ENCODE results near the gene EPX. TPM values are rescaled to one million over a fixed set of nuclear protein-coding genes. Genes with fewer than 3 reads are reported as not detected.
"Not testable (repeated sequence)": the region's sequence is repeated elsewhere in the genome, so short reads cannot be mapped to it uniquely, and the experiment has no call there.

EPX gene
- under 1 TPM in 1 of 5 donors, not detected in 4; 0.13 TPM for total RNA-seq
- not detected for total RNA-seq (2013)
- 0 to 0.57 (median 0) reads per million in 29 experiments for total RNA-seq

- ChIA-PET POLR2A (no interaction called here), CTCF (no interaction called here)
- Histone ChIP-seq H3K9me3 (no peaks in the 10 kb centered on the region), H3K4me1 (ENCODE audit: control insufficient read depth in 1 of 2, extremely low read depth in 1 of 2, insufficient read depth in 2 of 2, low read length in 2 of 2) (no peaks in the 10 kb centered on the region), H3K27ac (ENCODE audit: low read length) (no peak within 1 kb of the TSS), H3K27me3 (replicated peaks in 1 of 2; ENCODE audit: control insufficient read depth in 2 of 2, extremely low read depth in 1 of 2, insufficient read depth in 2 of 2, low read length in 1 of 2) (peaks cover 0 to 49% of the 10 kb centered on the region in 2 experiments), H3K4me3 (ENCODE audit: control insufficient read depth in 1 of 2, extremely low read depth in 1 of 2, low read length in 1 of 2) (no peak within 1 kb of the TSS), H3K36me3 (ENCODE audit: control insufficient read depth in 2 of 2, extremely low read depth in 1 of 2, insufficient read depth in 1 of 2, low read length in 1 of 2) (no peaks in the 10 kb centered on the region)
- DNase-seq (no peak), ATAC-seq (replicated peaks in 1 of 4) (no peak)
- Mint-ChIP-seq H3K27me3 (peaks cover 24 to 35% of the 10 kb centered on the region in 2 donors), H3K4me3 (no peak within 1 kb of the TSS), H3K4me1 (peaks cover 0 to 6% (median 0%) of the 10 kb centered on the region in 3 donors), H3K36me3 (no peaks in the 10 kb centered on the region), H3K27ac (no peak within 1 kb of the TSS), H3K9me3 (no peaks in the 10 kb centered on the region)
- 56% methylated on average over 5 of the region's 6 CpGs for WGBS (ENCODE audit: insufficient coverage)
These were observed at the start of gene EPX for GRCh38 chr17:58192612-58193011. EPX (plus strand) TSS chr17:58192726; CDS start chr17:58192847, 121 bp downstream.

- H3K27me3 ChIP-seq (replicated peaks in 1 of 2; ENCODE audit: control insufficient read depth in 2 of 2, extremely low read depth in 1 of 2, insufficient read depth in 2 of 2, low read length in 1 of 2); H3K36me3 ChIP-seq (ENCODE audit: control insufficient read depth in 2 of 2, extremely low read depth in 1 of 2, insufficient read depth in 1 of 2, low read length in 1 of 2); DNase-seq; ATAC-seq (replicated peaks in 1 of 4); H3K4me1 Mint-ChIP-seq; H3K27ac Mint-ChIP-seq; POLR2A ChIA-PET; H3K27ac ChIP-seq (ENCODE audit: low read length); H3K9me3 ChIP-seq; H3K4me3 ChIP-seq (ENCODE audit: control insufficient read depth in 1 of 2, extremely low read depth in 1 of 2, low read length in 1 of 2); CTCF ChIA-PET; H3K4me1 ChIP-seq (ENCODE audit: control insufficient read depth in 1 of 2, extremely low read depth in 1 of 2, insufficient read depth in 2 of 2, low read length in 2 of 2); H3K27me3 Mint-ChIP-seq; H3K4me3 Mint-ChIP-seq: not testable (repeated sequence)
- WGBS (ENCODE audit: insufficient coverage), result no CpG with 5 or more reads among the region's 4 CpGs
- H3K36me3 Mint-ChIP-seq, result peaks cover 28% of the 10 kb centered on the region
- H3K9me3 Mint-ChIP-seq, result peaks cover 25 to 42% (median 29%) of the 10 kb centered on the region in 3 donors
These were observed 49.2 kb upstream of the EPX start for GRCh38 chr17:58143335-58143734.

- peaks cover 25 to 46% (median 29%) of the 10 kb centered on the region in 3 donors for H3K9me3 Mint-ChIP-seq
- DNase-seq, result no peak
- POLR2A ChIA-PET, result no interaction called here
- Histone ChIP-seq H3K4me1 (ENCODE audit: control insufficient read depth in 1 of 2, extremely low read depth in 1 of 2, insufficient read depth in 2 of 2, low read length in 2 of 2) (no peaks in the 10 kb centered on the region), H3K27ac (ENCODE audit: low read length) (no peak overlapping the region), H3K36me3 (ENCODE audit: control insufficient read depth in 2 of 2, extremely low read depth in 1 of 2, insufficient read depth in 1 of 2, low read length in 1 of 2) (no peaks in the 10 kb centered on the region), H3K9me3 (peaks cover 2% of the 10 kb centered on the region), H3K4me3 (ENCODE audit: control insufficient read depth in 1 of 2, extremely low read depth in 1 of 2, low read length in 1 of 2) (no peak overlapping the region), H3K27me3 (replicated peaks in 1 of 2; ENCODE audit: control insufficient read depth in 2 of 2, extremely low read depth in 1 of 2, insufficient read depth in 2 of 2, low read length in 1 of 2) (no peaks in the 10 kb centered on the region)
- H3K36me3 Mint-ChIP-seq, result peaks cover 38% of the 10 kb centered on the region
- no peaks in the 10 kb centered on the region for H3K27me3 Mint-ChIP-seq
- H3K27ac Mint-ChIP-seq, result no peak overlapping the region
- peaks cover 6 to 17% (median 16%) of the 10 kb centered on the region in 3 donors for H3K4me1 Mint-ChIP-seq
- CTCF ChIA-PET, result no interaction called here
- no peak overlapping the region for H3K4me3 Mint-ChIP-seq
- ATAC-seq (replicated peaks in 1 of 4), result no peak
- WGBS (ENCODE audit: insufficient coverage), result no CpG with 5 or more reads among the region's 1 CpG
These were observed 47.7 kb upstream of the EPX start for GRCh38 chr17:58144801-58145200.

- H3K9me3 Mint-ChIP-seq, result peaks cover 25 to 46% (median 29%) of the 10 kb centered on the region in 3 donors
- peaks cover 29 to 44% (median 39%) of the 10 kb centered on the region in 3 donors for H3K4me1 Mint-ChIP-seq
- peak within 1 kb of the TSS in 1 of 2 donors; percentile 13 for H3K27ac Mint-ChIP-seq
- Histone ChIP-seq H3K27me3 (replicated peaks in 1 of 2; ENCODE audit: control insufficient read depth in 2 of 2, extremely low read depth in 1 of 2, insufficient read depth in 2 of 2, low read length in 1 of 2) (no peaks in the 10 kb centered on the region), H3K4me3 (ENCODE audit: control insufficient read depth in 1 of 2, extremely low read depth in 1 of 2, low read length in 1 of 2) (no peak within 1 kb of the TSS), H3K36me3 (ENCODE audit: control insufficient read depth in 2 of 2, extremely low read depth in 1 of 2, insufficient read depth in 1 of 2, low read length in 1 of 2) (no peaks in the 10 kb centered on the region), H3K4me1 (ENCODE audit: control insufficient read depth in 1 of 2, extremely low read depth in 1 of 2, insufficient read depth in 2 of 2, low read length in 2 of 2) (peaks cover 16 to 20% of the 10 kb centered on the region in 2 experiments), H3K9me3 (peaks cover 2% of the 10 kb centered on the region), H3K27ac (ENCODE audit: low read length) (no peak within 1 kb of the TSS)
- H3K36me3 Mint-ChIP-seq, result peaks cover 41% of the 10 kb centered on the region
- ATAC-seq (replicated peaks in 1 of 4), result no peak
- POLR2A ChIA-PET, result no interaction called here
- 80% methylated on average over 1 of the region's 1 CpG for WGBS (ENCODE audit: insufficient coverage)
- H3K27me3 Mint-ChIP-seq, result no peaks in the 10 kb centered on the region
- CTCF ChIA-PET, result interaction anchor here in 1 of 2 donors (1.1 kb wide), 1 partner anchor 25 kb away, joined by 3 read pairs; no protein-coding TSS in a partner anchor
- no peak for DNase-seq
- H3K4me3 Mint-ChIP-seq, result no peak within 1 kb of the TSS
These were observed 44.5 kb upstream of the EPX start, which contains the start of gene OR4D1 for GRCh38 chr17:58147930-58148434. OR4D1 (plus strand) TSS chr17:58148384; CDS start chr17:58155154, 6,770 bp downstream.

GRCh38 chr17:58148609-58149008, 43.9 kb upstream of the EPX start:
- Histone ChIP-seq H3K27ac (ENCODE audit: low read length) (no peak overlapping the region), H3K27me3 (replicated peaks in 1 of 2; ENCODE audit: control insufficient read depth in 2 of 2, extremely low read depth in 1 of 2, insufficient read depth in 2 of 2, low read length in 1 of 2) (no peaks in the 10 kb centered on the region), H3K4me3 (ENCODE audit: control insufficient read depth in 1 of 2, extremely low read depth in 1 of 2, low read length in 1 of 2) (no peak overlapping the region), H3K36me3 (ENCODE audit: control insufficient read depth in 2 of 2, extremely low read depth in 1 of 2, insufficient read depth in 1 of 2, low read length in 1 of 2) (no peaks in the 10 kb centered on the region), H3K4me1 (ENCODE audit: control insufficient read depth in 1 of 2, extremely low read depth in 1 of 2, insufficient read depth in 2 of 2, low read length in 2 of 2) (peaks cover 22 to 26% of the 10 kb centered on the region in 2 experiments), H3K9me3 (peaks cover 2% of the 10 kb centered on the region)
- no peak overlapping the region for H3K4me3 Mint-ChIP-seq
- peaks cover 35 to 51% (median 45%) of the 10 kb centered on the region in 3 donors for H3K4me1 Mint-ChIP-seq
- ATAC-seq (replicated peaks in 1 of 4), result no peak
- H3K27me3 Mint-ChIP-seq, result no peaks in the 10 kb centered on the region
- ChIA-PET CTCF (no interaction called here), POLR2A (no interaction called here)
- no peak overlapping the region for H3K27ac Mint-ChIP-seq
- no peak for DNase-seq
- peaks cover 41% of the 10 kb centered on the region for H3K36me3 Mint-ChIP-seq
- 83% methylated on average over 1 of the region's 3 CpGs for WGBS (ENCODE audit: insufficient coverage)
- peaks cover 25 to 45% (median 29%) of the 10 kb centered on the region in 3 donors for H3K9me3 Mint-ChIP-seq

- H3K36me3 Mint-ChIP-seq, result peaks cover 26% of the 10 kb centered on the region
- DNase-seq (no peak), ATAC-seq (replicated peaks in 1 of 4) (no peak)
- peaks cover 14 to 28% (median 17%) of the 10 kb centered on the region in 3 donors for H3K9me3 Mint-ChIP-seq
- Histone ChIP-seq H3K4me3 (ENCODE audit: control insufficient read depth in 1 of 2, extremely low read depth in 1 of 2, low read length in 1 of 2) (no peak overlapping the region), H3K4me1 (ENCODE audit: control insufficient read depth in 1 of 2, extremely low read depth in 1 of 2, insufficient read depth in 2 of 2, low read length in 2 of 2) (peaks cover 32 to 43% of the 10 kb centered on the region in 2 experiments), H3K27ac (ENCODE audit: low read length) (no peak overlapping the region), H3K27me3 (replicated peaks in 1 of 2; ENCODE audit: control insufficient read depth in 2 of 2, extremely low read depth in 1 of 2, insufficient read depth in 2 of 2, low read length in 1 of 2) (no peaks in the 10 kb centered on the region), H3K9me3 (no peaks in the 10 kb centered on the region), H3K36me3 (ENCODE audit: control insufficient read depth in 2 of 2, extremely low read depth in 1 of 2, insufficient read depth in 1 of 2, low read length in 1 of 2) (no peaks in the 10 kb centered on the region)
- WGBS (ENCODE audit: insufficient coverage), result 100% methylated on average over 3 of the region's 6 CpGs
- H3K27ac Mint-ChIP-seq, result peak overlapping the region; percentile 23 to 70
- H3K27me3 Mint-ChIP-seq, result no peaks in the 10 kb centered on the region
- peaks cover 53 to 69% (median 63%) of the 10 kb centered on the region in 3 donors for H3K4me1 Mint-ChIP-seq
- no peak overlapping the region for H3K4me3 Mint-ChIP-seq
- ChIA-PET POLR2A (no interaction called here), CTCF (no interaction called here)
These were observed 42.1 kb upstream of the EPX start for GRCh38 chr17:58150394-58150793.

Measured in T-cell (primary cell).